ENCODE data around the gene ATP8B1. TPM values are rescaled to one million over a fixed set of nuclear protein-coding genes. Genes with fewer than 3 reads are reported as not detected.

Gene ATP8B1
- total and polyA plus RNA-seq, 2 experiments from 2014 or later: 1.7 to 3.0 TPM

DNA sequence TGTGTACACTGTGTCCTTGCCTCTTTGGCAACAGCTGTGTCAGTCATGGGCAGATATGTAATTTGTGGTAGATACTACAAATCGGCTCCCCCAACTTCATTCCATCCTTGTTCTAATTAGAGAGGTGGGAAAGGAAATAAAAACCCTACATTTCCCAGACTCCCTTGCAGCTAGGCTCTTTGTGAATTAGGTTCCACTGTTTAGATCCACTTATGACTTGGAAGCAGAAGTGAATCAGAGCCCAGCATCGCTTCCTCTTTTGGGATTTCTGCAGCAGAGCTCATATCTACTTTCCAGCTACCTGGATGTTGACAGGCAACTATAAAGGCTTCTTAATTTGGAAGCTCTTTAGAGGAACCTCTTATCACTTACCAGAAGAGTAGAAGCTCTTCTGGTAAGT is 147.4 kb downstream of the ATP8B1 start:
- Mint-ChIP-seq H3K9me3 (peaks cover 12% of the 10 kb centered on the region), H3K36me3 (ENCODE audit: low read depth) (peaks cover 30% of the 10 kb centered on the region), H3K27me3 (ENCODE audit: insufficient read depth, low read depth, poor library complexity) (peaks cover 7% of the 10 kb centered on the region), H3K27ac (no peak overlapping the region), H3K4me1 (no peaks in the 10 kb centered on the region), H3K4me3 (no peak overlapping the region)
- Histone ChIP-seq H3K9me2 (ENCODE audit: insufficient read depth) (no peaks in the 10 kb centered on the region), H3K27ac (ENCODE audit: low read depth) (no peak overlapping the region), H3K79me2 (replicated peaks; ENCODE audit: insufficient read depth) (no peaks in the 10 kb centered on the region; the same call in 1 of the 2 replicates), H3K4me3 (no peak overlapping the region), H3K27me3 (ENCODE audit: insufficient read depth) (no peaks in the 10 kb centered on the region), H2AFZ (no peak overlapping the region), H3K4me2 (no peak overlapping the region), H3F3A (replicated peaks; ENCODE audit: low read depth) (no peaks in the 10 kb centered on the region), H3K4me1 (ENCODE audit: insufficient read depth) (no peaks in the 10 kb centered on the region), H4K20me1 (replicated peaks; ENCODE audit: insufficient read depth) (no peaks in the 10 kb centered on the region), H3K36me3 (ENCODE audit: insufficient read depth) (no peaks in the 10 kb centered on the region)
- ATAC-seq (no peak), DNase-seq (ENCODE audit: low spot score) (no peak)
- TF ChIP-seq ZNF114 (CRISPR knock-in tag; IDR thresholded peaks at IDR 0.05) (no peak), CREB1 (CRISPR knock-in tag; IDR thresholded peaks at IDR 0.05; ENCODE audit: low read depth) (no peak), NANOG (IDR thresholded peaks at IDR 0.05; ENCODE audit: borderline replicate concordance) (no peak), STAT1 (IDR thresholded peaks at IDR 0.05; ENCODE audit: unreplicated experiment) (no peak), JUNB (IDR thresholded peaks at IDR 0.05; ENCODE audit: unreplicated experiment) (no peak), POLR2AphosphoS5 (IDR thresholded peaks at IDR 0.05; ENCODE audit: low read depth) (no peak), ZNF331 (CRISPR knock-in tag; IDR thresholded peaks at IDR 0.05; ENCODE audit: low read depth) (no peak), EZH2phosphoT487 (IDR thresholded peaks at IDR 0.05; ENCODE audit: unreplicated experiment) (no peak), EZH2 (IDR thresholded peaks at IDR 0.05; ENCODE audit: low read depth, unreplicated experiment) (no peak)
- TF ChIP-seq, protein P1, sequence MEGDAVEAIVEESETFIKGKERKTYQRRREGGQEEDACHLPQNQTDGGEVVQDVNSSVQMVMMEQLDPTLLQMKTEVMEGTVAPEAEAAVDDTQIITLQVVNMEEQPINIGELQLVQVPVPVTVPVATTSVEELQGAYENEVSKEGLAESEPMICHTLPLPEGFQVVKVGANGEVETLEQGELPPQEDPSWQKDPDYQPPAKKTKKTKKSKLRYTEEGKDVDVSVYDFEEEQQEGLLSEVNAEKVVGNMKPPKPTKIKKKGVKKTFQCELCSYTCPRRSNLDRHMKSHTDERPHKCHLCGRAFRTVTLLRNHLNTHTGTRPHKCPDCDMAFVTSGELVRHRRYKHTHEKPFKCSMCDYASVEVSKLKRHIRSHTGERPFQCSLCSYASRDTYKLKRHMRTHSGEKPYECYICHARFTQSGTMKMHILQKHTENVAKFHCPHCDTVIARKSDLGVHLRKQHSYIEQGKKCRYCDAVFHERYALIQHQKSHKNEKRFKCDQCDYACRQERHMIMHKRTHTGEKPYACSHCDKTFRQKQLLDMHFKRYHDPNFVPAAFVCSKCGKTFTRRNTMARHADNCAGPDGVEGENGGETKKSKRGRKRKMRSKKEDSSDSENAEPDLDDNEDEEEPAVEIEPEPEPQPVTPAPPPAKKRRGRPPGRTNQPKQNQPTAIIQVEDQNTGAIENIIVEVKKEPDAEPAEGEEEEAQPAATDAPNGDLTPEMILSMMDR (conservative IDR thresholded peaks at IDR 0.05; ENCODE audit: low read depth in 2 of 2): no peak
- TF ChIP-seq, protein P2, sequence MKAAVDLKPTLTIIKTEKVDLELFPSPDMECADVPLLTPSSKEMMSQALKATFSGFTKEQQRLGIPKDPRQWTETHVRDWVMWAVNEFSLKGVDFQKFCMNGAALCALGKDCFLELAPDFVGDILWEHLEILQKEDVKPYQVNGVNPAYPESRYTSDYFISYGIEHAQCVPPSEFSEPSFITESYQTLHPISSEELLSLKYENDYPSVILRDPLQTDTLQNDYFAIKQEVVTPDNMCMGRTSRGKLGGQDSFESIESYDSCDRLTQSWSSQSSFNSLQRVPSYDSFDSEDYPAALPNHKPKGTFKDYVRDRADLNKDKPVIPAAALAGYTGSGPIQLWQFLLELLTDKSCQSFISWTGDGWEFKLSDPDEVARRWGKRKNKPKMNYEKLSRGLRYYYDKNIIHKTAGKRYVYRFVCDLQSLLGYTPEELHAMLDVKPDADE (IDR thresholded peaks at IDR 0.05): no peak
- TF ChIP-seq, protein P3, sequence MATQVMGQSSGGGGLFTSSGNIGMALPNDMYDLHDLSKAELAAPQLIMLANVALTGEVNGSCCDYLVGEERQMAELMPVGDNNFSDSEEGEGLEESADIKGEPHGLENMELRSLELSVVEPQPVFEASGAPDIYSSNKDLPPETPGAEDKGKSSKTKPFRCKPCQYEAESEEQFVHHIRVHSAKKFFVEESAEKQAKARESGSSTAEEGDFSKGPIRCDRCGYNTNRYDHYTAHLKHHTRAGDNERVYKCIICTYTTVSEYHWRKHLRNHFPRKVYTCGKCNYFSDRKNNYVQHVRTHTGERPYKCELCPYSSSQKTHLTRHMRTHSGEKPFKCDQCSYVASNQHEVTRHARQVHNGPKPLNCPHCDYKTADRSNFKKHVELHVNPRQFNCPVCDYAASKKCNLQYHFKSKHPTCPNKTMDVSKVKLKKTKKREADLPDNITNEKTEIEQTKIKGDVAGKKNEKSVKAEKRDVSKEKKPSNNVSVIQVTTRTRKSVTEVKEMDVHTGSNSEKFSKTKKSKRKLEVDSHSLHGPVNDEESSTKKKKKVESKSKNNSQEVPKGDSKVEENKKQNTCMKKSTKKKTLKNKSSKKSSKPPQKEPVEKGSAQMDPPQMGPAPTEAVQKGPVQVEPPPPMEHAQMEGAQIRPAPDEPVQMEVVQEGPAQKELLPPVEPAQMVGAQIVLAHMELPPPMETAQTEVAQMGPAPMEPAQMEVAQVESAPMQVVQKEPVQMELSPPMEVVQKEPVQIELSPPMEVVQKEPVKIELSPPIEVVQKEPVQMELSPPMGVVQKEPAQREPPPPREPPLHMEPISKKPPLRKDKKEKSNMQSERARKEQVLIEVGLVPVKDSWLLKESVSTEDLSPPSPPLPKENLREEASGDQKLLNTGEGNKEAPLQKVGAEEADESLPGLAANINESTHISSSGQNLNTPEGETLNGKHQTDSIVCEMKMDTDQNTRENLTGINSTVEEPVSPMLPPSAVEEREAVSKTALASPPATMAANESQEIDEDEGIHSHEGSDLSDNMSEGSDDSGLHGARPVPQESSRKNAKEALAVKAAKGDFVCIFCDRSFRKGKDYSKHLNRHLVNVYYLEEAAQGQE (IDR thresholded peaks at IDR 0.05; ENCODE audit: unreplicated experiment): no peak
- TF ChIP-seq, protein P4, sequence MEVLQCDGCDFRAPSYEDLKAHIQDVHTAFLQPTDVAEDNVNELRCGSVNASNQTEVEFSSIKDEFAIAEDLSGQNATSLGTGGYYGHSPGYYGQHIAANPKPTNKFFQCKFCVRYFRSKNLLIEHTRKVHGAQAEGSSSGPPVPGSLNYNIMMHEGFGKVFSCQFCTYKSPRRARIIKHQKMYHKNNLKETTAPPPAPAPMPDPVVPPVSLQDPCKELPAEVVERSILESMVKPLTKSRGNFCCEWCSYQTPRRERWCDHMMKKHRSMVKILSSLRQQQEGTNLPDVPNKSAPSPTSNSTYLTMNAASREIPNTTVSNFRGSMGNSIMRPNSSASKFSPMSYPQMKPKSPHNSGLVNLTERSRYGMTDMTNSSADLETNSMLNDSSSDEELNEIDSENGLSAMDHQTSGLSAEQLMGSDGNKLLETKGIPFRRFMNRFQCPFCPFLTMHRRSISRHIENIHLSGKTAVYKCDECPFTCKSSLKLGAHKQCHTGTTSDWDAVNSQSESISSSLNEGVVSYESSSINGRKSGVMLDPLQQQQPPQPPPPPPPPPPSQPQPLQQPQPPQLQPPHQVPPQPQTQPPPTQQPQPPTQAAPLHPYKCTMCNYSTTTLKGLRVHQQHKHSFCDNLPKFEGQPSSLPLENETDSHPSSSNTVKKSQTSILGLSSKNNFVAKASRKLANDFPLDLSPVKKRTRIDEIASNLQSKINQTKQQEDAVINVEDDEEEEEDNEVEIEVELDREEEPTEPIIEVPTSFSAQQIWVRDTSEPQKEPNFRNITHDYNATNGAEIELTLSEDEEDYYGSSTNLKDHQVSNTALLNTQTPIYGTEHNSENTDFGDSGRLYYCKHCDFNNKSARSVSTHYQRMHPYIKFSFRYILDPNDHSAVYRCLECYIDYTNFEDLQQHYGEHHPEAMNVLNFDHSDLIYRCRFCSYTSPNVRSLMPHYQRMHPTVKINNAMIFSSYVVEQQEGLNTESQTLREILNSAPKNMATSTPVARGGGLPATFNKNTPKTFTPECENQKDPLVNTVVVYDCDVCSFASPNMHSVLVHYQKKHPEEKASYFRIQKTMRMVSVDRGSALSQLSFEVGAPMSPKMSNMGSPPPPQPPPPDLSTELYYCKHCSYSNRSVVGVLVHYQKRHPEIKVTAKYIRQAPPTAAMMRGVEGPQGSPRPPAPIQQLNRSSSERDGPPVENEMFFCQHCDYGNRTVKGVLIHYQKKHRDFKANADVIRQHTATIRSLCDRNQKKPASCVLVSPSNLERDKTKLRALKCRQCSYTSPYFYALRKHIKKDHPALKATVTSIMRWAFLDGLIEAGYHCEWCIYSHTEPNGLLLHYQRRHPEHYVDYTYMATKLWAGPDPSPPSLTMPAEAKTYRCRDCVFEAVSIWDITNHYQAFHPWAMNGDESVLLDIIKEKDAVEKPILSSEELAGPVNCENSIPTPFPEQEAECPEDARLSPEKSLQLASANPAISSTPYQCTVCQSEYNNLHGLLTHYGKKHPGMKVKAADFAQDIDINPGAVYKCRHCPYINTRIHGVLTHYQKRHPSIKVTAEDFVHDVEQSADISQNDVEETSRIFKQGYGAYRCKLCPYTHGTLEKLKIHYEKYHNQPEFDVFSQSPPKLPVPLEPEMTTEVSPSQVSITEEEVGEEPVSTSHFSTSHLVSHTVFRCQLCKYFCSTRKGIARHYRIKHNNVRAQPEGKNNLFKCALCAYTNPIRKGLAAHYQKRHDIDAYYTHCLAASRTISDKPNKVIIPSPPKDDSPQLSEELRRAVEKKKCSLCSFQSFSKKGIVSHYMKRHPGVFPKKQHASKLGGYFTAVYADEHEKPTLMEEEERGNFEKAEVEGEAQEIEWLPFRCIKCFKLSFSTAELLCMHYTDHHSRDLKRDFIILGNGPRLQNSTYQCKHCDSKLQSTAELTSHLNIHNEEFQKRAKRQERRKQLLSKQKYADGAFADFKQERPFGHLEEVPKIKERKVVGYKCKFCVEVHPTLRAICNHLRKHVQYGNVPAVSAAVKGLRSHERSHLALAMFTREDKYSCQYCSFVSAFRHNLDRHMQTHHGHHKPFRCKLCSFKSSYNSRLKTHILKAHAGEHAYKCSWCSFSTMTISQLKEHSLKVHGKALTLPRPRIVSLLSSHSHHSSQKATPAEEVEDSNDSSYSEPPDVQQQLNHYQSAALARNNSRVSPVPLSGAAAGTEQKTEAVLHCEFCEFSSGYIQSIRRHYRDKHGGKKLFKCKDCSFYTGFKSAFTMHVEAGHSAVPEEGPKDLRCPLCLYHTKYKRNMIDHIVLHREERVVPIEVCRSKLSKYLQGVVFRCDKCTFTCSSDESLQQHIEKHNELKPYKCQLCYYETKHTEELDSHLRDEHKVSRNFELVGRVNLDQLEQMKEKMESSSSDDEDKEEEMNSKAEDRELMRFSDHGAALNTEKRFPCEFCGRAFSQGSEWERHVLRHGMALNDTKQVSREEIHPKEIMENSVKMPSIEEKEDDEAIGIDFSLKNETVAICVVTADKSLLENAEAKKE (CRISPR knock-in tag; IDR thresholded peaks at IDR 0.05): no peak
